Measurements from ENCODE around the gene PRPF40A. TPM values are rescaled to one million over a fixed set of nuclear protein-coding genes. Genes with fewer than 3 reads are reported as not detected.

PRPF40A gene
- total RNA-seq, 2 donors from 2014 or later, result 124 to 150 TPM

DNA sequence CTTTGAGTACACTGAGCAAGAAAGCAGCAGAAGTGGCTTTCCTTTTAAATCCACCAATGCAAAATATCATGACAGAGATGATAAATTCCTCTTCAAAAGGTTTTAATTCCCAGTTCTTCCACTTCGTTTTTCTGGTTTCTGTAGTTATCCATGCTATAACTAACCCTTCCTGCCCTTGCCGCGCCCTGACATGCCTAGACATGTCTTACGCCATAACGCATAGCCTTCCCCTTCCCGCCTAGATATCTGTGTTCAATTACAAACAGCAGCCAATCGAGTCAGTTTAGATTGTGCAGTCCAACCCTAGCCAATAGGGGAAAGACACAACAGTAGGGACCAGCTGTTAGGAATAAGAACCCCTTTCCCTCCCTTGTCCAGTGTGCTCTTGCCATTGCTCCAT lies 16.1 kb downstream of the PRPF40A start:
- no peak overlapping the region for H3K4me3 Mint-ChIP-seq
- no peaks in the 10 kb centered on the region for H3K9me3 Mint-ChIP-seq
- no peaks in the 10 kb centered on the region for H3K27me3 Mint-ChIP-seq
- peaks cover 9% of the 10 kb centered on the region for H3K36me3 Mint-ChIP-seq
- peak overlapping the region in 1 of 2 donors; percentile 38 for H3K27ac Mint-ChIP-seq
- peaks cover 37 to 41% of the 10 kb centered on the region in 2 donors for H3K4me1 Mint-ChIP-seq (ENCODE audit: low read depth in 2 of 2)
- DNase-seq (ENCODE audit: low spot score), result no peak
- no peak for ATAC-seq

DNA sequence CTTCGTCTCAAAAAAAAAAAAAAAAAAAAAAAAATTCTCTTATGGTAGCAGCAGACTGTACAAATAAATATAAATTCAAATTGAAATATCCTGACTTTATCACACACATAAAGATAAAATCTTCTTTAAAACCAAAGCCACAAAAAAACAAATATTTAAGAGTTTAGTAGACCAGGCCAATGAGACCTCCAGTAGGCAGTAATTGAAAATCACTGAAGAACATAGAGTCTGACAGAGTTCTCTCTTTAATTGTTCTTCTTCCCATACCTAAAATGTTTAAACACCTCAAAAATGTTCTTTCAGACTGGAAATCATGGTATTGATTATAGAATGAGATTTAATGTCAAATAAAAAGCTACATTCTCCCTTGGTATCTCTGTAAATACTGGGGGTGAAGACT lies 20.8 kb downstream of the PRPF40A start:
- DNase-seq (ENCODE audit: low spot score) (no peak), ATAC-seq (no peak)
- H3K4me1 Mint-ChIP-seq (ENCODE audit: low read depth in 2 of 2), result peaks cover 21 to 32% of the 10 kb centered on the region in 2 donors
- H3K4me3 Mint-ChIP-seq, result no peak overlapping the region
- H3K9me3 Mint-ChIP-seq, result no peaks in the 10 kb centered on the region
- no peaks in the 10 kb centered on the region for H3K27me3 Mint-ChIP-seq
- peaks cover 3% of the 10 kb centered on the region for H3K36me3 Mint-ChIP-seq
- peak overlapping the region in 1 of 2 donors; percentile 58 for H3K27ac Mint-ChIP-seq

DNA sequence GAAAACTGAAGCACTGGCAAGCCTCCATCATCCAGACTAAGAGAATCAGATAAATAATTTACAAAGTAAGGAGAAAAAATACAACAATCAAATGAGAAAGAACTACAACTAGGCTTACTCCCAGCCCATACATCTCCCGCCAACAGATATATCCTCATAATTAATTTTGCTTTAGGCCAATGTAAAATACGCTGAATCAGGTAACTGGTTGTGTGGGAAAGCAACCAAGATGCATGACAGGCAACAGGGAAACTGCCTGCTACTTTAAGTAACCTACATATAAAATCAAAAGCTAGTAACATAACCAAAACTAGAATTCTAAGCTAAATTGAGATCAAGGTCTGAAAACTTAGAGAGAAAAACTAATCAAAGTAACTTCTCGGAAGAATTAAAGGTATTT lies 21.5 kb downstream of the PRPF40A start:
- DNase-seq (ENCODE audit: low spot score) (no peak), ATAC-seq (no peak)
- Mint-ChIP-seq H3K36me3 (no peaks in the 10 kb centered on the region), H3K4me3 (no peak overlapping the region), H3K9me3 (no peaks in the 10 kb centered on the region), H3K27me3 (no peaks in the 10 kb centered on the region), H3K4me1 (ENCODE audit: low read depth in 2 of 2) (peaks cover 20 to 26% of the 10 kb centered on the region in 2 donors), H3K27ac (peak overlapping the region; percentile 58 to 87)

DNA sequence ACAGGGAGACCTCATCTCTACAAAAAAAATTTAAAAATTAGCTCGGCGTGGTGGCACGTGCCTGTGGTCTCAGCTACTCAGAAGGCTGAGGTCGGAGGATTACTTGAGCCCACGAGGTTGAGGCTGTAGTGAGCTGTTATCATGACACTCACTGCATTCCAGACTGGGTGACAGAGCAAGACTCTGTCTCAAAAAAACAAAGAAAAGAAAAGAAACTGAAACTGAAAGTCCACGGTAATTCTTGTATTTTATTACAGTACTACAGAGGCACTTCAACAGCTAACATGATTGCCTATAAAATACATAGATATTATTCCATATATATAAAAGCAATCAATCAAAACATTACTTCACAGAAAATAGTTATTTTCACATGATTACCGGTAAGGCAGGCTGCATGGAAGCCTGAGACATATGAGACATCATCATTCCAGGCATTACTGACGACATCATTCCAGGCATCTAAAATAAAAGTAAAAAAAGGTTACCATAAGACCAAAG lies 23.1 kb downstream of the PRPF40A start:
- H3K36me3 Mint-ChIP-seq, result no peaks in the 10 kb centered on the region
- DNase-seq (ENCODE audit: low spot score), result no peak
- peak overlapping the region; percentile 87 to 93 for H3K27ac Mint-ChIP-seq
- peaks cover 18 to 20% of the 10 kb centered on the region in 2 donors for H3K4me1 Mint-ChIP-seq (ENCODE audit: low read depth in 2 of 2)
- H3K9me3 Mint-ChIP-seq, result no peaks in the 10 kb centered on the region
- H3K4me3 Mint-ChIP-seq, result peak overlapping the region; percentile 81
- no peaks in the 10 kb centered on the region for H3K27me3 Mint-ChIP-seq
- peak; percentile 85 to 90 for ATAC-seq

DNA sequence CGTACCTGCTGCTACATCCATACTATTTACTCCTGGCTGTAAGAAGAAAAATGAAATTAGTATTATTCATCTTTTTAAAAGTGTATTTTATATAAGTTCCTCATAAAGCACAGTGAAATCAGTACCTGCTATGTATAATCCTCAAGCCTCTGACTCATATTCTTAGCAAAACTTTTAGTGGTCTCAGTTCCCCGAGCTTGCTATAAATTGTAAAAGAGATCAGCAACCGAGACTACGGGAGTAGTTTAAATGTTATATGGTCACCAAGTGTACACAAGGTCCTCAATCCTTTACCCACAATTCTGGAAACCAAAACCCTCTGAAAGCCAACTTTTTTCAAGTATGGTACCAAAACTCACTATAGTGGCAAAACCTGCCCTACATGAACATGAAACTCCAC lies 24.2 kb downstream of the PRPF40A start:
- peak in 1 of 2 donors; percentile 82 for ATAC-seq
- Mint-ChIP-seq H3K36me3 (peaks cover 4% of the 10 kb centered on the region), H3K4me1 (ENCODE audit: low read depth in 2 of 2) (peaks cover 18 to 23% of the 10 kb centered on the region in 2 donors), H3K4me3 (peak overlapping the region; percentile 17), H3K9me3 (no peaks in the 10 kb centered on the region), H3K27ac (peak overlapping the region in 1 of 2 donors; percentile 87), H3K27me3 (no peaks in the 10 kb centered on the region)
- DNase-seq (ENCODE audit: low spot score), result no peak

DNA sequence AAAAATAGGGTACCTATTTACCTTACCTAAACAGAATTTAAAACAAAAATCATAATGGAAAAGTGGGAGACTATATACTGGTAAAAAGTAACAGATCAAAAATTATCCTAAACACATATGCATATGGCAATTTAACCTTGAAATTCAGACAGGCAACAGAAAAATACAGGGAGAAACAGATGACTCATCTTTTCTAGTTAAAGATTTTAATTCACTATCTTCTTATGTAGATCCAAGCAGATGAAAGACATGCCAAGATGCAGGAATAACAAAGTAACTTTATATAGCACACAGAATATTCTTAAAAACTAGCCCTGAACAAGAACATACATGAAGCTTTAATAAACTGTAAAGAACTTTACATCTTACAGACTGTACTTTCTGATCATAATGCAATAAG lies 30.9 kb downstream of the PRPF40A start:
- DNase-seq (ENCODE audit: low spot score) (no peak), ATAC-seq (no peak)
- H3K27ac Mint-ChIP-seq, result no peak overlapping the region
- no peak overlapping the region for H3K4me3 Mint-ChIP-seq
- H3K4me1 Mint-ChIP-seq (ENCODE audit: low read depth in 2 of 2), result peaks cover 15 to 31% of the 10 kb centered on the region in 2 donors
- H3K27me3 Mint-ChIP-seq, result no peaks in the 10 kb centered on the region
- no peaks in the 10 kb centered on the region for H3K9me3 Mint-ChIP-seq
- H3K36me3 Mint-ChIP-seq, result peaks cover 19% of the 10 kb centered on the region

DNA sequence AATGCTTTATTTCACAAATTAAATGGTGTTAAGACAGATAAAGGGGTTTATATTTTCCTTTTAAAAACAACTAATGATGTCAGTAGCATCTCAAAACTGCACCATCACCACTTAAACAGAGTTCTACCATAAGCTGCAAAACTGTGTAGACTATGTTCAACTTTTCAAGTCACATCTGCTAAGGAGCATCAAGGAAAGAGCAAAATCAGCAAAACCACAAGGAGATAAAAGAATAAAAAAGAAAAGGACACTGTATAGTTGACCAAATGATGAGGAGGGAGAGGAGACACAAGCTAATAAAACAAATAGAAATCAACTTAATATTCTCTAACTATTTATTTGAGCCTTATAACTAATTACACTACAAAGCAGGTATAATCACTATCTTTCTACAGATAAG lies 33.9 kb downstream of the PRPF40A start:
- H3K36me3 Mint-ChIP-seq, result peaks cover 29% of the 10 kb centered on the region
- no peaks in the 10 kb centered on the region for H3K27me3 Mint-ChIP-seq
- H3K9me3 Mint-ChIP-seq, result no peaks in the 10 kb centered on the region
- no peak for DNase-seq (ENCODE audit: low spot score)
- ATAC-seq, result no peak
- peaks cover 11 to 30% of the 10 kb centered on the region in 2 donors for H3K4me1 Mint-ChIP-seq (ENCODE audit: low read depth in 2 of 2)
- no peak overlapping the region for H3K4me3 Mint-ChIP-seq
- H3K27ac Mint-ChIP-seq, result no peak overlapping the region

DNA sequence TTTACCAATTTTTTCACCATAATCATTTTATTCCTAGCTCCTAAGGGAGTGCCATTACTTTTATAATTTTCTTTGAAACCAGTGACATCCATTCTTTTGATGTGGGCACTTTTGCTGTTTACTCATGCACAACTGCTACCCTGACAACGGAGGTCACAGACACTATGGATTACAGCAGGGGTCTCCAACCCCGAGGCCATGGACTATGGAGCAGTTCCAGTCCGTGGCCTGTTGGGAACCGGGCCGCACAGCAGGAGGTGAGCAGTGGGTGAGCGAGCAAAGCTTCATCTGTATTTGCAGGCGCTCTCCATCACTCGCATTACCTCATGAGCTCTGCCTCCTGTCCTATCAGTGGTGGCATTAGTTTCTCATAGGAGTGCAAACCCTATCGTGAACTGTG lies 34.6 kb downstream of the PRPF40A start:
- Mint-ChIP-seq H3K4me3 (no peak overlapping the region), H3K4me1 (ENCODE audit: low read depth in 2 of 2) (peaks cover 11 to 27% of the 10 kb centered on the region in 2 donors), H3K27me3 (no peaks in the 10 kb centered on the region), H3K27ac (no peak overlapping the region), H3K36me3 (peaks cover 26% of the 10 kb centered on the region), H3K9me3 (no peaks in the 10 kb centered on the region)
- no peak for ATAC-seq
- DNase-seq (ENCODE audit: low spot score), result no peak

DNA sequence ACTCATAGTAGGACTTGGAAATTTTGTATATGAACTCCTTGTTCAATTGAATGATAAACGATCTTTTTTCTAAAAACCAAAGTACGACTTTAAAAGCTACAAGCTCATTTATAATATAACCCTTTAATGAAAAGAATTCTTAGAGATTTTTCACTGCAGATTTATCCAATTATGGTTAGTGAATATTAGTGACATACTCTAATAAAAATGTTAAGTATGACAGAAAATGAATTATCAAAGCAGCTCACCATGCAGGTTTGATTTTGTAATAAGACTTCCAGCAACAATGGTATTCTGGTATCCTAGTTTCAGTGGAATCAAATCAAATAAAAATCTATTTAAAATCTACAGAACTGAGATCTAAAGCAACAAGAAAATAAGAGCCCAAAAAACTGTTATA lies 38.5 kb downstream of the PRPF40A start:
- Mint-ChIP-seq H3K27ac (no peak overlapping the region), H3K9me3 (no peaks in the 10 kb centered on the region), H3K27me3 (no peaks in the 10 kb centered on the region), H3K4me3 (no peak overlapping the region), H3K4me1 (ENCODE audit: low read depth in 2 of 2) (peaks cover 5 to 10% of the 10 kb centered on the region in 2 donors), H3K36me3 (peaks cover 20% of the 10 kb centered on the region)
- ATAC-seq (no peak), DNase-seq (ENCODE audit: low spot score) (no peak)

DNA sequence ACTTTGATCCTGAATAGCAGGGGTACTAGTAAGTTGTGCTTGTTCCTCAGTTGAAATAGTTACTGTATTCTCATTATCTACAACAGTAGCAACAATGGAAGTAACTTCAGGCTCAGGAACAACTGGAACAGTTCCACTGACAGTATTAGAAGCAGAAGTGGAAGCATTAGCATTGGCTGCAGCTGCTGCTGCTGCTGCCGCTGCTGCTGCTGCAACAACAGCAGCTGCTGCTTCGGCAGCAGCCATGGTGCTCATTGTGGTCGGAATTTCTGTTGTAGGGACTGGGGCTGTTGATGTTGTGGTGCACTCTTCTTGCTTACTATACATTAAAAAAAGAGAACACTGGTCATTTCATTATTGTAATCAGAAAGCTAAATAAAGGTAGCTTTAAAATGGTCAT lies 40.8 kb downstream of the PRPF40A start:
- no peak overlapping the region for H3K27ac Mint-ChIP-seq
- no peak for ATAC-seq
- H3K27me3 Mint-ChIP-seq, result no peaks in the 10 kb centered on the region
- H3K36me3 Mint-ChIP-seq, result peaks cover 30% of the 10 kb centered on the region
- H3K4me1 Mint-ChIP-seq (ENCODE audit: low read depth in 2 of 2), result no peaks in the 10 kb centered on the region
- no peaks in the 10 kb centered on the region for H3K9me3 Mint-ChIP-seq
- no peak for DNase-seq (ENCODE audit: low spot score)
- no peak overlapping the region for H3K4me3 Mint-ChIP-seq

DNA sequence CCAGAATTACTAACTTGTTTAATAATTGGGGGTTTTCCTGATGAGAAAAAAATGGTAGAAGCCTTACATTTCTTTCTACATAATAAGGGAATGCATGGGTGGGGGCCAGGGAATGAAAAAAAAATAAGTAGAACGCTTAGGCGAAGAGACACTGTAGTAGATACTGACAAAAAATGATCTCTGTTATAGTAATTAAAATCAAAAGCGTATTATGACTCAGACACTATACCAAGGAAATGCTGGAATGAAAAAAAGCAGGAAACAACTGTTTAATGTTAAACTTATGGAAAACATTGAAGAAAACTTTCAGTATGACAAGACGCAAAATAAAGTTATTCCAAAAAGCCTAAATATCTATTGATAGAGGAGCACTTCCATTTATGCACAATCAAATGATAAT lies 42.9 kb downstream of the PRPF40A start:
- Mint-ChIP-seq H3K27me3 (no peaks in the 10 kb centered on the region), H3K4me1 (ENCODE audit: low read depth in 2 of 2) (no peaks in the 10 kb centered on the region), H3K4me3 (no peak overlapping the region), H3K9me3 (no peaks in the 10 kb centered on the region), H3K36me3 (peaks cover 26% of the 10 kb centered on the region), H3K27ac (peak overlapping the region in 1 of 2 donors; percentile 19)
- no peak for DNase-seq (ENCODE audit: low spot score)
- no peak for ATAC-seq

DNA sequence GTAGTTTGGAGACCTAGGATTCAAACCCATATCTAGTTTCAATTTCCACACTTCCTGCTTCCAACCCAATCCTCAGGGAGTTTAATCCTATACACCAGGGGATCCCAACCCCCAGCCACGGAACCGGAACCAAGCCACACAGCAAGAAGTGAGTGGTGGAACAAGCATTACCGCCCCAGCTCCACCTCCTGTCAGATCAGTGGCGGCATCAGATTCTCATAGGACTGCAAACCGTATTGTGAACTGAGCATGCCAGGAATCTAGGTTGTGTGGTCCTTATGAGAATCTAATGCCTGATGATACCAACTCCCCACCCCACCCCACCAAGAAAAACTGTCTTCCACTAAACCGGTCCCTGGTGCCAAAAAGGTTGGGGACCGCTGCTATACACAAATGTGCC lies 52.5 kb downstream of the PRPF40A start:
- Mint-ChIP-seq H3K4me3 (no peak overlapping the region), H3K4me1 (ENCODE audit: low read depth in 2 of 2) (no peaks in the 10 kb centered on the region), H3K9me3 (no peaks in the 10 kb centered on the region)

DNA sequence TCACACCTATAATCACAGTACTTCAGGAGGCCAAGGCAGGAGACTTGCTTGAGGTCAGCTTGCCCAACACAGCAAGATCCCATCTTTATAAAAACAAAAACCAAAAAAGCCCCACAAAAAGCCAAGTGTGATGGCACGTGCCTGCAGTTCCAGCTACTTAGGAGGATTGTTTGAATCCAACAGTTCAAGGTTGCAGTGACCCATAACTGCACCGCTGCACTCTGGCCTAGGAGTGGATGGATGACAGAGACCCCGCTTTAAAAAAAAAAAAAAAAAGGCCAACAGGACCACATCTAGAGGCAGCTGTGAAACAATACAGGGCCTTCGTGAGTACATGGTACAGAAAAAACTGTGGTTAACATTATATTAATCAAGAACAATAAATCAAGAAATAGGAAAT lies 56.2 kb downstream of the PRPF40A start:
- Mint-ChIP-seq H3K9me3 (no peaks in the 10 kb centered on the region), H3K4me3 (no peak overlapping the region), H3K27ac (no peak overlapping the region), H3K27me3 (no peaks in the 10 kb centered on the region), H3K4me1 (ENCODE audit: low read depth in 2 of 2) (peaks cover 0 to 4% of the 10 kb centered on the region in 2 donors), H3K36me3 (peaks cover 44% of the 10 kb centered on the region)
- DNase-seq (ENCODE audit: low spot score) (no peak), ATAC-seq (no peak)

More for the DNA sequence above, 52.5 kb downstream of the PRPF40A start:
- ATAC-seq (no peak), DNase-seq (ENCODE audit: low spot score) (no peak)
- H3K27ac Mint-ChIP-seq, result no peak overlapping the region
- H3K27me3 Mint-ChIP-seq, result no peaks in the 10 kb centered on the region
- peaks cover 29% of the 10 kb centered on the region for H3K36me3 Mint-ChIP-seq

DNA sequence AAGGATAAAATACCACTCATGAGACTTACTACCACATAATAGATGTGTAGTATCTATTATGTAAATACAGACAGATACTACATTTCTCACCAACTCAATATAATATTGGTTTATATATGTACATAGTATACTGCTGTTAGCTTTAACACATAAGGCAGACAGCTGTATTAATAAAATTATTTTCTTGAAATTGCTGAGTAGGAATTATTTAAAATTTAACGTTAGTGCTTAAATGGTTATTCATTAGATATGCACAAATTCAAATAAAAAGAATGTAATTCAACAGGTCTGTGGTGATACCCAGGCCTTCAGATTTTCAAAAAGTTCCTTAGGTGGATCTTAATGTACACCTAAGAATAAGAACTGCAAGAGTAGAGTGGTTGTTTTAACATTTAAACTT lies 59.0 kb downstream of the PRPF40A start:
- Mint-ChIP-seq H3K27ac (no peak overlapping the region), H3K27me3 (no peaks in the 10 kb centered on the region), H3K9me3 (no peaks in the 10 kb centered on the region), H3K4me1 (ENCODE audit: low read depth in 2 of 2) (peaks cover 0 to 5% of the 10 kb centered on the region in 2 donors), H3K4me3 (no peak overlapping the region), H3K36me3 (peaks cover 31% of the 10 kb centered on the region)
- ATAC-seq (no peak), DNase-seq (ENCODE audit: low spot score) (no peak)

DNA sequence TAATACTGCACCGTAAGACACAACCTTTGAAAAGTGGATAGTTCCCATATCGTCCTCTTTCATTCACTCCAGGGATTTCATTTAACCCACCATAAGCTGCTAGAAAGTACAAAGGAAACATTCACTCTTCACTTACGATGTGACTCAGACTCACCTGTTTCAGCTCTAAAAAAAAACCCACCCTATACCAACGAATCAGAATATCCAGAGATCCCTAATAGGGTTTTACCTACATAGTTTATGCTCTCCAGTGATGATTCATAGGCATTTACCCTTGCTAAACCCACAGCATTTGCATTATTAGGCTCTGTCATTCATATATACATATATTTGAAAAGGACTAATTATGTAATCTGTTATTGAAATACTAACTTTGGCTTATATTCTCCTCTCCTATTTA lies 60.2 kb downstream of the PRPF40A start:
- H3K36me3 Mint-ChIP-seq, result peaks cover 31% of the 10 kb centered on the region

More for the DNA sequence above, 60.2 kb downstream of the PRPF40A start:
- Mint-ChIP-seq H3K9me3 (no peaks in the 10 kb centered on the region), H3K27ac (no peak overlapping the region), H3K27me3 (no peaks in the 10 kb centered on the region), H3K4me3 (no peak overlapping the region), H3K4me1 (ENCODE audit: low read depth in 2 of 2) (peaks cover 0 to 5% of the 10 kb centered on the region in 2 donors)
- ATAC-seq, result no peak
- no peak for DNase-seq (ENCODE audit: low spot score)

Data from natural killer cell treated with Interleukin-12 subunit alpha and Interleukin-12 subunit beta and Interleukin-15 and Interleukin-18, amount 100 ng/mL, for 72 hours (primary cell).